ENCODE data around the gene WFDC12.

DNA sequence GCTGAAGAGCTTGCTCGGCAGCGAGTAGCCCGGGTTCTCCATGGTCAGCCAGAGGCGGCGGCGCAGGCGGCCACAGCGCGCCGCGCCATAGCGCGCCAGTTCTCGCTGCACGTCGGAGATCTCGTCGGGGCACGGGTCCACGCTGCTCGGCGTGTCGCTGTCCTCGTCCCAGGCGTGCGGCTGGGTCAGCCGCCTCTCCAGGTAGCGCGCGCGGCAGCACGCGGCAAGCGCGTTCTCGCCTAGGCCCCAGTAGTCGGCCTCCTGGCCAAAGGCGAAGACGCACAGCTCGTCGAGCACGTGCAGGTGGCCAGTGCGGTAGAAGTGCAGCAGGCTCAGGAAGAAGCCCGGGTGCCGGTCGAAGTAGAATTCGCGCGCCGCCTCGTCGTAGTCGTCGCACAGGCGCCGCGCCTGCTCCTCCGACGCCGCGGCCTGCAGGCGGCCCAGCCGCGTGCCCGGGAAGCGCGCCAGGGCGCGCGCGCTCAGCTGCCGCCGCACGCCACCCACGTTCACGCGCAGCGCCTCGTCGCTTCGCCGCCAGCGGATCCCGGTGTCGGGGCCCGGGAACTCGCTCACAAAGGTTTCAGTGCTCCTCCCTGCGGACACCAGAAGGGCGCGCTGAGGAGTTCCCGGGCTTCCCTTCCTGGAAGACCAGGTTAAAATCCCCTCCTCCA lies 26.0 kb downstream of the WFDC12 start:
- TF ChIP-seq, protein P1, sequence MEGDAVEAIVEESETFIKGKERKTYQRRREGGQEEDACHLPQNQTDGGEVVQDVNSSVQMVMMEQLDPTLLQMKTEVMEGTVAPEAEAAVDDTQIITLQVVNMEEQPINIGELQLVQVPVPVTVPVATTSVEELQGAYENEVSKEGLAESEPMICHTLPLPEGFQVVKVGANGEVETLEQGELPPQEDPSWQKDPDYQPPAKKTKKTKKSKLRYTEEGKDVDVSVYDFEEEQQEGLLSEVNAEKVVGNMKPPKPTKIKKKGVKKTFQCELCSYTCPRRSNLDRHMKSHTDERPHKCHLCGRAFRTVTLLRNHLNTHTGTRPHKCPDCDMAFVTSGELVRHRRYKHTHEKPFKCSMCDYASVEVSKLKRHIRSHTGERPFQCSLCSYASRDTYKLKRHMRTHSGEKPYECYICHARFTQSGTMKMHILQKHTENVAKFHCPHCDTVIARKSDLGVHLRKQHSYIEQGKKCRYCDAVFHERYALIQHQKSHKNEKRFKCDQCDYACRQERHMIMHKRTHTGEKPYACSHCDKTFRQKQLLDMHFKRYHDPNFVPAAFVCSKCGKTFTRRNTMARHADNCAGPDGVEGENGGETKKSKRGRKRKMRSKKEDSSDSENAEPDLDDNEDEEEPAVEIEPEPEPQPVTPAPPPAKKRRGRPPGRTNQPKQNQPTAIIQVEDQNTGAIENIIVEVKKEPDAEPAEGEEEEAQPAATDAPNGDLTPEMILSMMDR (IDR thresholded peaks at IDR 0.05), result no peak
- no peak for TF ChIP-seq EZH2 (IDR thresholded peaks at IDR 0.05; ENCODE audit: borderline replicate concordance, insufficient read depth, low read depth, low read length, poor library complexity, severe bottlenecking)

Measured in B cell (primary cell).